Mesothelial cell of epicardium (in vitro differentiated cells): ENCODE results near the gene ACP2. TPM values are rescaled to one million over a fixed set of nuclear protein-coding genes. Genes with fewer than 3 reads are reported as not detected.

ENCODE experiments used
- DNase-seq, 2 experiments: peaks; one replicate each; pipeline ENCODE4 v3.0.0; 2021; ENCODE audit warnings: low spot score in 2 of 2; ENCODE audit not compliant: unreplicated experiment in 2 of 2
- H3K27ac Mint-ChIP-seq: 2 replicates; pipeline ENCODE4 v1.8.0; 2021; ENCODE audit warnings: mixed read lengths
- H3K27me3 Mint-ChIP-seq: 2 replicates; pipeline ENCODE4 v1.8.0; 2021; ENCODE audit warnings: low read depth, mixed read lengths
- H3K36me3 Mint-ChIP-seq: 2 replicates; pipeline ENCODE4 v1.8.0; 2021; ENCODE audit warnings: mixed read lengths
- H3K4me1 Mint-ChIP-seq: 2 replicates; pipeline ENCODE4 v1.8.0; 2021; ENCODE audit warnings: mixed read lengths
- H3K4me3 Mint-ChIP-seq: 2 replicates; pipeline ENCODE4 v1.8.0; 2021; ENCODE audit warnings: mild to moderate bottlenecking, moderate library complexity, mixed read lengths
- H3K9me3 Mint-ChIP-seq: 2 replicates; pipeline ENCODE4 v1.8.0; 2021; ENCODE audit warnings: mixed read lengths
- total RNA-seq: library from RNA; stranded (reverse); gene quantifications from 3 replicates; pipeline ENCODE4 v1.2.1, GENCODE V29; 2021
- TF ChIP-seq, protein P1 (sequence below): fragments of 200-600 bp; sonication (generic); IDR thresholded peaks from one replicate; pipeline ENCODE4 v1.5.0; 2021; ENCODE audit warnings: antibody characterized with exemption; ENCODE audit not compliant: unreplicated experiment

Gene ACP2
- total RNA-seq, 1 donor from 2014 or later: 38.1 TPM

DNA sequence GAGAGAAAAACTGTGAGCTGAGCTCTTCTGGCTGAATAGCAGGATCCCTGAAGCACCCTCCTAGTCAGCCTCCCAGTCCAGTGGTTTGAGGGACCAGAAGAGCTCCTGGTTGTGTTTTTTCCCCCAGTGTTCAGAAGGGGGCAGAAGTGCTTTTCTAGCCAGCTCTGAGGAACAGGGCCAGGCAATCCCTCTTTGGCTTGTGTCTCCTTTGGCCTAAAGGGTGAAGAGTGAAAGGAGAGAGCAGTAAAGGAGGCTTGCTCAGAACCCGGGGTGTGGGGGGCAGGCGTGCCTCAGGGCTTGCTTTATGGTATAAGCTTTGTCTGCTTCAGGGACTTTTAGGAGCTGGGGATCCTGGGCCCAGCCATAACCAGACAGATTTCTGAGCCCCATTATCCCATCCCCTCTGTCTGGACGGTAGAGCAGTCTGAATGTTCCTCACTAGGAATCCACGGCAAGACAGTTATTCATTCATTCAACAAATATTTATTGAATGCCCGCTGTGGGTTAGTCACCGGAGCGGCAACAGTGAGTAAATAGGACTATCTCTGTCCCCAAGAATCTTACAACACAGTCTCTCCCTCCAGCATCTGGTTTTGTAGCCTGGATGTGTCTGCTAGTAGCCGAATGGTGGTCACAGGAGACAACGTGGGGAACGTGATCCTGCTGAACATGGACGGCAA is 14.5 kb downstream of the ACP2 start:
- Mint-ChIP-seq H3K4me3 (no peak overlapping the region), H3K36me3 (peaks cover 24% of the 10 kb centered on the region)
- no peak for DNase-seq

GRCh38 chr11:47233051-47233450 is 15.6 kb downstream of the ACP2 start:
- H3K4me1 Mint-ChIP-seq: peaks cover 4% of the 10 kb centered on the region
- DNase-seq: no peak
- H3K27ac Mint-ChIP-seq: no peak overlapping the region
- peaks cover 25% of the 10 kb centered on the region for H3K36me3 Mint-ChIP-seq
- no peak overlapping the region for H3K4me3 Mint-ChIP-seq
- no peaks in the 10 kb centered on the region for H3K27me3 Mint-ChIP-seq
- TF ChIP-seq, protein P1, sequence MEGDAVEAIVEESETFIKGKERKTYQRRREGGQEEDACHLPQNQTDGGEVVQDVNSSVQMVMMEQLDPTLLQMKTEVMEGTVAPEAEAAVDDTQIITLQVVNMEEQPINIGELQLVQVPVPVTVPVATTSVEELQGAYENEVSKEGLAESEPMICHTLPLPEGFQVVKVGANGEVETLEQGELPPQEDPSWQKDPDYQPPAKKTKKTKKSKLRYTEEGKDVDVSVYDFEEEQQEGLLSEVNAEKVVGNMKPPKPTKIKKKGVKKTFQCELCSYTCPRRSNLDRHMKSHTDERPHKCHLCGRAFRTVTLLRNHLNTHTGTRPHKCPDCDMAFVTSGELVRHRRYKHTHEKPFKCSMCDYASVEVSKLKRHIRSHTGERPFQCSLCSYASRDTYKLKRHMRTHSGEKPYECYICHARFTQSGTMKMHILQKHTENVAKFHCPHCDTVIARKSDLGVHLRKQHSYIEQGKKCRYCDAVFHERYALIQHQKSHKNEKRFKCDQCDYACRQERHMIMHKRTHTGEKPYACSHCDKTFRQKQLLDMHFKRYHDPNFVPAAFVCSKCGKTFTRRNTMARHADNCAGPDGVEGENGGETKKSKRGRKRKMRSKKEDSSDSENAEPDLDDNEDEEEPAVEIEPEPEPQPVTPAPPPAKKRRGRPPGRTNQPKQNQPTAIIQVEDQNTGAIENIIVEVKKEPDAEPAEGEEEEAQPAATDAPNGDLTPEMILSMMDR: no peak
- H3K9me3 Mint-ChIP-seq: no peaks in the 10 kb centered on the region

More for the DNA sequence above, 14.5 kb downstream of the ACP2 start:
- TF ChIP-seq, protein P1: no peak
- H3K4me1 Mint-ChIP-seq: peaks cover 4% of the 10 kb centered on the region
- no peak overlapping the region for H3K27ac Mint-ChIP-seq
- no peaks in the 10 kb centered on the region for H3K27me3 Mint-ChIP-seq
- H3K9me3 Mint-ChIP-seq: no peaks in the 10 kb centered on the region

DNA sequence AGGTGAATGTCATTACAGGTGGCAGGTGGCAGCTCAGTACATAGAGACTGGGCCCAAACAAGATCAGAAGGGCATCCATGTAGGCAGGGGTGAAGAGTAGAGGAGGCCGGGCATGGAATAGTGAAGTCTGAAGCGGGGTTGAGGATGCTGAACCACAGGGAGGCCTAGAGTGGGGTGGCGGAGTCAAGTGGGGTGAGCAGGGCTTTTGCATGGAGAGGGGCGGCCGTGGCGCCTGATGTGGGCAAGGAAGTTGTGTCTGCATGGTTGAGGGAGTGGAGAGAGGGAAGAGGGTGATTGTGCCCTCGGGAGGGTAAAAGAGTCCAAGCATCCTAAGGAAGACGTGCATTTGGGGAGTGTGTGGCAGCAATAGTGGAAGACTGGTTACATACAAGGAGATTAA is 19.5 kb downstream of the ACP2 start:
- DNase-seq: no peak
- H3K4me3 Mint-ChIP-seq: no peak overlapping the region
- H3K9me3 Mint-ChIP-seq: no peaks in the 10 kb centered on the region
- H3K27ac Mint-ChIP-seq: no peak overlapping the region
- TF ChIP-seq, protein P1: no peak
- H3K36me3 Mint-ChIP-seq: peaks cover 28% of the 10 kb centered on the region
- H3K27me3 Mint-ChIP-seq: no peaks in the 10 kb centered on the region
- no peaks in the 10 kb centered on the region for H3K4me1 Mint-ChIP-seq

DNA sequence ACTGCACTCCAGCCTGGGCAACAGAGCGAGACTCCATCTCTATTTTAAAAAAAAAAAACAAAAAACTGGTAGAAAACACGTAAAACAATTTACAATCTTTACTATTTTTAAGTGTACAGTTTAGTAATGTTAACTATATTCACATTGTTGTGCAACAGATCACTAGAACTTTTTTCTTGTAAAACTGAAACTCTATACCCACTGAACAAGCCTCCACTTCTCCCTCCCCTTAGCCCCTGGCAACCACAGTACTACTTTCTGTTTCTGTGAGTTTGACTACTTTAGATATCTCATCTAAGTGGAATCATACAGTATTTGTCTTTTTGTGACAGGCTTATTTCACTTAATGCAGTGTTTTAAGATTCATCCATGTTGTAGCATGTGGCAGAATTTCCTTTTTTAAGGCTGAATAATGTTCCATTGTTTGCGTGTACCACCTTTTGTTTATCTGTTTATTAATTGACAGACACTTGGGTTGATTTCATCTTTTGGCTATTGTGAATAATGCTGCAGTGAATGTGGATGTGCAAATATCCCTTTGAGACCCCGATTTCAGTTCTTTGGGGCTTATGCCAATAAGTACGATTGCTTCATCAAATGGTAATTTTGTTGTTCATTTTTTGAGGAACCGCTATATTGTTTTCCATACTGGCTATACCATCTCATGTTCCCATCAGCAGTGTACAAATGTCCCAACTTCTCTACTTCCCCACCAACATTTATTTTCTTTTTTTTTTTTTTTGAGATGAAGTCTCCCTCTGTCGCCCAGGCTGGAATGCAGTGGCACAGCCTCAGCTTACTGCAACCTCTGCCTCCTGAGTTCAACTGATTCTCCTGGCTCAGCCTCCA is 22.8 kb downstream of the ACP2 start:
- Mint-ChIP-seq H3K4me1 (no peaks in the 10 kb centered on the region), H3K36me3 (peaks cover 34% of the 10 kb centered on the region), H3K27ac (no peak overlapping the region)

GRCh38 chr11:47222696-47223095 is 25.9 kb downstream of the ACP2 start:
- H3K27me3 Mint-ChIP-seq: no peaks in the 10 kb centered on the region
- no peaks in the 10 kb centered on the region for H3K9me3 Mint-ChIP-seq
- TF ChIP-seq, protein P1: no peak
- H3K36me3 Mint-ChIP-seq: peaks cover 35% of the 10 kb centered on the region
- no peak for DNase-seq
- no peak overlapping the region for H3K4me3 Mint-ChIP-seq
- H3K4me1 Mint-ChIP-seq: peaks cover 17% of the 10 kb centered on the region
- H3K27ac Mint-ChIP-seq: no peak overlapping the region

More for the DNA sequence above, 22.8 kb downstream of the ACP2 start:
- Mint-ChIP-seq H3K4me3 (no peak overlapping the region), H3K27me3 (no peaks in the 10 kb centered on the region), H3K9me3 (no peaks in the 10 kb centered on the region)
- no peak for DNase-seq
- TF ChIP-seq, protein P1: no peak
